Neural cell (in vitro differentiated cells): ENCODE measurements around the gene ANKS3.

Source experiments
- EP300 ChIP-seq: fragments of 450-650 bp; conservative IDR thresholded peaks from 2 replicates; pipeline ENCODE4 v1.6.1; 2014; ENCODE audit warnings: antibody characterized with exemption, mild to moderate bottlenecking, moderate library complexity; ENCODE audit not compliant: poor library complexity, severe bottlenecking
- RAD21 ChIP-seq: fragments of 450-650 bp; conservative IDR thresholded peaks from 2 replicates; pipeline ENCODE4 v1.6.1; 2014; ENCODE audit warnings: antibody characterized with exemption, mild to moderate bottlenecking, moderate library complexity
- TF ChIP-seq, protein P1 (sequence below): fragments of 450-650 bp; IDR thresholded peaks from 2 replicates; pipeline ENCODE4 v1.5.1; 2014; ENCODE audit warnings: antibody characterized with exemption, mild to moderate bottlenecking, moderate library complexity; ENCODE audit not compliant: poor library complexity, severe bottlenecking
- TF ChIP-seq, protein P2 (sequence below): IDR thresholded peaks from 2 replicates; pipeline ENCODE4 v1.6.1; 2012; ENCODE audit warnings: borderline replicate concordance

DNA sequence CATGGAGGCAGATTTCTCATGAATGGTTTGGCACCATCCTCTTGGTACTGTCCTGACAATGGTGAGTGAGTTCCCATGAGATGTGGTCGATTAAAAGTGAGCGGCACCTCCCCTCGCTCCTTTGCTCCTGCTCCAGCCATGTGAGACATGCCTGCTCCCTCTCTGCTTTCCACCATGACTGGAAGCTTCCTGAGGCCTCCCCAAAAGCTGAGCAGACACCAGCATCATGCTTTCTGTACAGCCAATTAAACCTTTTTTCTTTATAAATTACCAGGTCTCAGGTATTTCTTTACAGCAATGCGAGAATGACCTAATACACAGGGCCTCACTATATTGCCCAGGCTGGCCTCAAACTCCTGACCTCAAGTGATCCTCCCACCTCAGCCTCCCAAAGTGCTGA lies 20.8 kb upstream of the ANKS3 start:
- TF ChIP-seq, protein P1, sequence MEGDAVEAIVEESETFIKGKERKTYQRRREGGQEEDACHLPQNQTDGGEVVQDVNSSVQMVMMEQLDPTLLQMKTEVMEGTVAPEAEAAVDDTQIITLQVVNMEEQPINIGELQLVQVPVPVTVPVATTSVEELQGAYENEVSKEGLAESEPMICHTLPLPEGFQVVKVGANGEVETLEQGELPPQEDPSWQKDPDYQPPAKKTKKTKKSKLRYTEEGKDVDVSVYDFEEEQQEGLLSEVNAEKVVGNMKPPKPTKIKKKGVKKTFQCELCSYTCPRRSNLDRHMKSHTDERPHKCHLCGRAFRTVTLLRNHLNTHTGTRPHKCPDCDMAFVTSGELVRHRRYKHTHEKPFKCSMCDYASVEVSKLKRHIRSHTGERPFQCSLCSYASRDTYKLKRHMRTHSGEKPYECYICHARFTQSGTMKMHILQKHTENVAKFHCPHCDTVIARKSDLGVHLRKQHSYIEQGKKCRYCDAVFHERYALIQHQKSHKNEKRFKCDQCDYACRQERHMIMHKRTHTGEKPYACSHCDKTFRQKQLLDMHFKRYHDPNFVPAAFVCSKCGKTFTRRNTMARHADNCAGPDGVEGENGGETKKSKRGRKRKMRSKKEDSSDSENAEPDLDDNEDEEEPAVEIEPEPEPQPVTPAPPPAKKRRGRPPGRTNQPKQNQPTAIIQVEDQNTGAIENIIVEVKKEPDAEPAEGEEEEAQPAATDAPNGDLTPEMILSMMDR: no peak
- TF ChIP-seq, protein P2, sequence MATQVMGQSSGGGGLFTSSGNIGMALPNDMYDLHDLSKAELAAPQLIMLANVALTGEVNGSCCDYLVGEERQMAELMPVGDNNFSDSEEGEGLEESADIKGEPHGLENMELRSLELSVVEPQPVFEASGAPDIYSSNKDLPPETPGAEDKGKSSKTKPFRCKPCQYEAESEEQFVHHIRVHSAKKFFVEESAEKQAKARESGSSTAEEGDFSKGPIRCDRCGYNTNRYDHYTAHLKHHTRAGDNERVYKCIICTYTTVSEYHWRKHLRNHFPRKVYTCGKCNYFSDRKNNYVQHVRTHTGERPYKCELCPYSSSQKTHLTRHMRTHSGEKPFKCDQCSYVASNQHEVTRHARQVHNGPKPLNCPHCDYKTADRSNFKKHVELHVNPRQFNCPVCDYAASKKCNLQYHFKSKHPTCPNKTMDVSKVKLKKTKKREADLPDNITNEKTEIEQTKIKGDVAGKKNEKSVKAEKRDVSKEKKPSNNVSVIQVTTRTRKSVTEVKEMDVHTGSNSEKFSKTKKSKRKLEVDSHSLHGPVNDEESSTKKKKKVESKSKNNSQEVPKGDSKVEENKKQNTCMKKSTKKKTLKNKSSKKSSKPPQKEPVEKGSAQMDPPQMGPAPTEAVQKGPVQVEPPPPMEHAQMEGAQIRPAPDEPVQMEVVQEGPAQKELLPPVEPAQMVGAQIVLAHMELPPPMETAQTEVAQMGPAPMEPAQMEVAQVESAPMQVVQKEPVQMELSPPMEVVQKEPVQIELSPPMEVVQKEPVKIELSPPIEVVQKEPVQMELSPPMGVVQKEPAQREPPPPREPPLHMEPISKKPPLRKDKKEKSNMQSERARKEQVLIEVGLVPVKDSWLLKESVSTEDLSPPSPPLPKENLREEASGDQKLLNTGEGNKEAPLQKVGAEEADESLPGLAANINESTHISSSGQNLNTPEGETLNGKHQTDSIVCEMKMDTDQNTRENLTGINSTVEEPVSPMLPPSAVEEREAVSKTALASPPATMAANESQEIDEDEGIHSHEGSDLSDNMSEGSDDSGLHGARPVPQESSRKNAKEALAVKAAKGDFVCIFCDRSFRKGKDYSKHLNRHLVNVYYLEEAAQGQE: no peak
- no peak for TF ChIP-seq RAD21
- TF ChIP-seq EP300: no peak
